ENCODE results near the gene RMND1.
"Not testable (repeated sequence)": the region's sequence is repeated elsewhere in the genome, so short reads cannot be mapped to it uniquely, and the experiment has no call there.

RMND1 gene

GRCh38 chr6:151387175-151387970 lies 64.6 kb downstream of the RMND1 start:
- no peak for DNase-seq (ENCODE audit: low read depth in 2 of 2)

- no peak for DNase-seq (ENCODE audit: low read depth in 2 of 2)
Measured at GRCh38 chr6:151385177-151385576, 66.7 kb downstream of the RMND1 start.

- no peak for DNase-seq (ENCODE audit: low read depth in 2 of 2)
Measured at GRCh38 chr6:151384151-151384550, 67.8 kb downstream of the RMND1 start.

GRCh38 chr6:151382631-151383030 lies 69.3 kb downstream of the RMND1 start:
- not testable (repeated sequence) for DNase-seq (ENCODE audit: low read depth in 2 of 2)

DNA sequence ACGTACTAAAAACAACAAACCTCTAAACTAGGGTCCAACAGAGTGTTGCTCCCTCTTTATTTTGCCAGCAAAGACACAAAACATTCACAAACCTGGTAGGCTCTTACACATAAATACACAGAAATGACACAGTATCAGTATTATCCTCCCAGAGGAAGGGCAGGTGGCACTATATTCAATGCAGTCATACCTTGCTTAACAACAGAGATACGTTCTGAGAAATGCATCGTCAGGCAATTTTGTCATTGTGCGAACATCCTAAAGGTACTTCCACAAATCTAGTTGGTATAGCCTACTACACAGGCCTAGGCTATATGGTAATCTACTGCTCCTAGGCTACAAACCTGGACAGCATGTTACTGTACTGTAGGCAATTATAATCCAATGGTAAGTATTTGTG lies 70.2 kb downstream of the RMND1 start:
- no peak for DNase-seq (ENCODE audit: low read depth in 2 of 2)

- DNase-seq (ENCODE audit: low read depth in 2 of 2) = no peak
Measured at GRCh38 chr6:151380848-151381205, 71.1 kb downstream of the RMND1 start.

- no peak for DNase-seq (ENCODE audit: low read depth in 2 of 2)
Measured at GRCh38 chr6:151379933-151380847, 71.7 kb downstream of the RMND1 start.

GRCh38 chr6:151377095-151377494 lies 74.8 kb downstream of the RMND1 start:
- no peak for DNase-seq (ENCODE audit: low read depth in 2 of 2)

- no peak for DNase-seq (ENCODE audit: low read depth in 2 of 2)
Measured at GRCh38 chr6:151376440-151376839, 75.5 kb downstream of the RMND1 start.

DNA sequence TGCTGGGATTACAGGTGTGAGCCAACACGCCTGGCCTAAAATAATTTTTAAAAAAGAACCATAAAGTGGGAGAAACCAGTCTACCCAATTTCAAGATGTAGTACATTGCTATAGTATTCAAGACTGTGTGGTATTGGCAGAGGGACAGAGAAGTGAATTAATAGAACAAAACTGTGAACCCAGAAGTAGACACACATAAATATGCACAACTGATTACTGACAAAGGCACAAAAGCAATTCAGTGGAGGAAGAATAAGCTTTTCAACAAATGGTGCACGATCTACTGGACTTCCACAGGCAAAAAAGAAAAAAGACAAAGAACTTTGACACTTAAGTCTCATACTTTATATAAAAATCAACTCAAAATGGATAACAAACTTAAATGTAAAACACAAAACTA lies 76.1 kb downstream of the RMND1 start:
- no peak for DNase-seq (ENCODE audit: low read depth in 2 of 2)

- DNase-seq (ENCODE audit: low read depth in 2 of 2) = no peak
Measured at GRCh38 chr6:151374036-151374683, 77.8 kb downstream of the RMND1 start.

DNA sequence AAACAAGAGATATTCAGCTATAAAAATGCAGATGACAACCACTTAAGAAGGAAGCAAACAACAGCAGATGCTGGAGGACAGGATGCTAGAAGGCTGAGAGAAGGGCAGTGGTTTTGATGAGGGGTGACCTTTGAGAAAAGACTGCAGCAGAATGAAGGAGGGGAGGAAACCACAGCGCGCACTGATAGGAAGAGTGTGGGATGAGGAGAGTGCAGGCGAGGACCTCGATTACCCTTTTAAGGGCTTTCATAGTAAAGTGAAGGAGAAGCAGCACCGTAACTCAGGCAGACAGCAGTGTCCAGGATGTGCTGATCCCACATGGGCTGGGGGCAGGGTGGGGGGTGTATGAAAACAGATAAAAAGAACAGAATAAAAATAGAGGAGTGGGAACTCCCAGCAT lies 79.8 kb downstream of the RMND1 start:
- DNase-seq (ENCODE audit: low read depth in 2 of 2) = no peak

GRCh38 chr6:151370509-151371078 lies 81.3 kb downstream of the RMND1 start:
- DNase-seq (ENCODE audit: low read depth in 2 of 2) = no peak

DNA sequence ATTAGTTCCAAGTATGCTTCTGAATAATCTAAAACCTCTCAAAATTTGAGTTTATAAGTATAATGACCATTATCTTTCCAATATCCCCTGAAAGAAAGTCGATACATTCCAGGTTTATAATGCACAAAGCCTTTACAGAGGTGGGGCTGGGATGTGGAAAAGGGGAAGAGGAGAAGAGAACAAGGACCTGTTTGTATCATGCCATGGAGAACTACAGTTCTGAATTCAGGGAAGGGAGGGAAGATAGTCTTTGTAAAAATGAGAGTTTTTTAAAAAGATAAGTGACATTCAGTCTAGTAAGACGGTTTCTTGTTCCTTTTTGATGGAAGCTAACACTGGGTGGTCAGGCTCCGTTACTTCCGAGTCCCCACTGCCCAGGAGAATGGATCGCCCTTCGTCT lies 86.7 kb downstream of the RMND1 start:
- no peak for DNase-seq (ENCODE audit: low read depth in 2 of 2)

DNA sequence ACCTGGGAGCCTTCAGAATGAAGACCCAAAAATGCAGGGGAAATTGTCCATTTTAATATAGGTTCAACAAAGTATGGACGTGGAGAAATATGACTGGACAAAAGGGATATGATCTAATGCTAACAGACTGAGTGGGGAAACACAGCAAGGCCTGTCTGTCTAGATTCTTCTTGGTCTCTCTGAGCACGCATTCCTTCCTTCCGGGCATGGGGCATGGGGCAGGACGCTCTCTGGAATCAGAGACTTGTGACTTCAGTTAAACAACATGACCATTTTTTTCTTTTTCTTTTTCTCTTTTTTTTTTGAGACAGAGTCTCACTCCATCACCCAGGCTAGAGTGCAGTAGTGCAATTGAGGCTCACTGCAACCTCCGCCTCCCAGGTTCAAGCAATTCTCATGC lies 92.4 kb downstream of the RMND1 start:
- DNase-seq (ENCODE audit: low read depth in 2 of 2) = no peak

- DNase-seq (ENCODE audit: low read depth in 2 of 2) = no peak
Measured at GRCh38 chr6:151358475-151358874, 93.5 kb downstream of the RMND1 start.

GRCh38 chr6:151357758-151358436 lies 94.0 kb downstream of the RMND1 start:
- DNase-seq (ENCODE audit: low read depth in 2 of 2) = no peak

DNA sequence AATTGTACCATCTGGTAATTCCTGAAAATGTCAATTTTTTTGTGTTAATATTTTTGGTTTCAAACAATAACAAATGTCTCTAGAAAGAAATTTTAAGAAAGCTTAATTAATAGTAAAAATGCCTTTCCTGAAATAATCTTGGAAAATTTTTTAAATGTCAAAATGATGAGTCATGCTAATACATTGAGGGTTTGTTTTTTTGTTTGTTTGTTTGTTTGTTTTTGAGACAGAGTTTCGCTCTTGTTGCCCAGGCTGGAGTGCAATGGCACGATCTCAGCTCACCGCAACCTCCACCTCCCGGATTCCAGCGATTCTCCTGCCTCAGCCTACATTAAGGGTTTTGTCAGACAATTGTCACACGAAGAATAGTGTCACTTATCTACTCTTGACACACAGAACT lies 94.9 kb downstream of the RMND1 start:
- DNase-seq (ENCODE audit: low read depth in 2 of 2) = not testable (repeated sequence)
